GM06990 (cell line): ENCODE measurements around the gene PCID2.

ENCODE experiments used
- DNase-seq: peaks from one replicate; pipeline ENCODE4 v3.0.0-alpha.2; 2011; ENCODE audit not compliant: insufficient read length; ENCODE audit errors: extremely low read depth
- H3K27me3 ChIP-seq: replicated peaks from 2 replicates; pipeline ENCODE4 v1.6.0; 2011; ENCODE audit warnings: low read length; ENCODE audit not compliant: control insufficient read depth, insufficient read depth
- H3K36me3 ChIP-seq: 2 replicates; pipeline ENCODE4 v1.5.1; 2011; ENCODE audit warnings: low read length; ENCODE audit not compliant: control insufficient read depth, insufficient read depth
- H3K4me3 ChIP-seq: replicated peaks from 2 replicates; pipeline ENCODE4 v1.5.1; 2011; ENCODE audit warnings: low read depth, mild to moderate bottlenecking, control low read depth, low read length
- CTCF ChIP-seq: IDR thresholded peaks from 2 replicates; pipeline ENCODE4 v1.5.1; 2011; ENCODE audit warnings: low read length, control low read depth, mild to moderate bottlenecking, inconsistent platforms; ENCODE audit not compliant: insufficient read depth, poor library complexity, severe bottlenecking

The PCID2 gene

DNA sequence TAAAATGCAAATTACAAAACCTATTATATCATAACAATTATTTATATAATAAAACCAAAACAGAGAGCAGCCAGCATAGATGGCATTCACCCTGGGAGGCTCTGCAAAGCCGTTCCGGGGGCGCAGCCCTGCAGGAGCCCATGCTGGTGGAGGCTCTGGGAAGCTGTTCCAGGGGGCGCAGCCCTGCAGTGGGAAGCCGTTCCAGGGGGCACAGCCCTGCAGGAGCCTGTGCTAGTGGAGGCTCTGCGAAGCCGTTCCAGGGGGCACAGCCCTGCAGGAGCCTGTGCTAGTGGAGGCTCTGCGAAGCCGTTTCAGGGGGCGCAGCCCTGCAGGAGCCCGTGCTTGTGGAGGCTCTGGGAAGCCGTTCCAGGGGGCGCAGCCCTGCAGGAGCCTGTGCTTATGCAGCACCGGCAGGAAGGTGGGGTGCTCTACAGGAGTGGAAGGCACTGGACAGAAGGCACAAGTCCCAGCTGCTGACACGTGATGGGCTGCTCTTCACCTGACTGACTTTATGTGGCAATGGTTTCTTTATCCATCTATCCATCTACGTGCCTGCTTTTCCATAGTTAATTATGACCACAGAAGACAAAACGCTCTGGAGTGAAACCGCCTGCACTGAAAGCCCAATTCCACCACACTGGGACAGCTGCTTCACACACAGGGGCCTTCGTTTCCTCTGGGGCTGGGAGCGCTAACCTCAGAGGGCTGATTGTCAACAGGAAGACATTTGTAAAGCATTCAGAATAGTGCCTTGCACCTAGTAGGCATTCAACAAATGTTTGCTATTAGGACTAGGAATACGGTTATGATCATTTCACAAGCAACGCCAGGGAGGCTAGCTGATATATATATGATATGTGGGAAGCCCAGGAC, 23.7 kb downstream of the PCID2 start:
- Histone ChIP-seq H3K4me3 (no peak overlapping the region), H3K36me3 (peaks cover 22% of the 10 kb centered on the region), H3K27me3 (no peaks in the 10 kb centered on the region)
- no peak for DNase-seq
- no peak for TF ChIP-seq CTCF

- Histone ChIP-seq H3K27me3 (no peaks in the 10 kb centered on the region), H3K4me3 (no peak overlapping the region), H3K36me3 (peaks cover 24% of the 10 kb centered on the region)
- no peak for DNase-seq
- no peak for TF ChIP-seq CTCF
Observed at GRCh38 chr13:113183450-113184129, 24.9 kb downstream of the PCID2 start.

GRCh38 chr13:113182046-113182445, 26.4 kb downstream of the PCID2 start:
- peaks cover 19% of the 10 kb centered on the region for H3K36me3 ChIP-seq
- DNase-seq = no peak
- no peaks in the 10 kb centered on the region for H3K27me3 ChIP-seq
- no peak for TF ChIP-seq CTCF
- H3K4me3 ChIP-seq = no peak overlapping the region

GRCh38 chr13:113179374-113180230, 28.9 kb downstream of the PCID2 start:
- TF ChIP-seq CTCF = no peak
- H3K36me3 ChIP-seq = peaks cover 25% of the 10 kb centered on the region
- no peak for DNase-seq
- H3K27me3 ChIP-seq = no peaks in the 10 kb centered on the region
- H3K4me3 ChIP-seq = no peak overlapping the region

GRCh38 chr13:113178896-113179167, 29.6 kb downstream of the PCID2 start:
- Histone ChIP-seq H3K27me3 (no peaks in the 10 kb centered on the region), H3K4me3 (no peak overlapping the region), H3K36me3 (peaks cover 25% of the 10 kb centered on the region)
- no peak for DNase-seq
- TF ChIP-seq CTCF = no peak
